Activated CD8-positive, alpha-beta T cell treated with anti-CD3 and anti-CD28 coated beads for 36 hours (primary cell): ENCODE data around the gene COBL. TPM values are rescaled to one million over a fixed set of nuclear protein-coding genes. Genes with fewer than 3 reads are reported as not detected.

Experiments used
- ATAC-seq: fragments of 200-7000 bp; cut with Tn5 transposase; one replicate; pipeline ENCODE4 v1.10.0; 2021; ENCODE audit warnings: mild to moderate bottlenecking, moderate library complexity
- CTCF ChIA-PET: fragments of 350-600 bp; sonication (Branson Sonifier 250); formaldehyde crosslinking; loops from one replicate; lab custom pipeline; 2021; ENCODE audit warnings: antibody characterized with exemption; lab: Charles Lee
- POLR2A ChIA-PET: fragments of 350-600 bp; sonication (Branson Sonifier 250); formaldehyde crosslinking; loops from one replicate; lab custom pipeline; 2021; ENCODE audit warnings: antibody characterized with exemption; lab: Charles Lee
- DNase-seq: peaks from one replicate; pipeline ENCODE4 v3.0.0-alpha.2; 2020
- H3K27ac Mint-ChIP-seq: one replicate; pipeline ENCODE4 v1.8.0; 2021; ENCODE audit warnings: mild to moderate bottlenecking, mixed read lengths
- H3K27me3 Mint-ChIP-seq: one replicate; pipeline ENCODE4 v1.8.0; 2021; ENCODE audit warnings: mixed read lengths
- H3K36me3 Mint-ChIP-seq: one replicate; pipeline ENCODE4 v1.8.0; 2021; ENCODE audit warnings: low read depth, mixed read lengths
- H3K4me1 Mint-ChIP-seq: one replicate; pipeline ENCODE4 v1.8.0; 2021; ENCODE audit warnings: low read depth, mixed read lengths
- H3K4me3 Mint-ChIP-seq: one replicate; pipeline ENCODE4 v1.8.0; 2021; ENCODE audit warnings: mild to moderate bottlenecking, moderate library complexity, mixed read lengths
- H3K9me3 Mint-ChIP-seq: one replicate; pipeline ENCODE4 v1.8.0; 2021; ENCODE audit warnings: mixed read lengths
- intact Hi-C: fragments of 100-400 bp; cut with micrococcal nuclease; formaldehyde crosslinking; loops from one replicate; pipeline ENCODE4 v1.10.0; 2022
- total RNA-seq, 2 experiments: library from RNA; stranded (reverse); gene quantifications; one replicate each; pipeline ENCODE4 v1.2.3, GENCODE V29; 2021
- TF ChIP-seq, protein P1 (sequence below): fragments of 200-600 bp; IDR thresholded peaks from one replicate; pipeline ENCODE4 v1.8.0; 2022; ENCODE audit warnings: antibody characterized with exemption, mild to moderate bottlenecking

Gene COBL
- total RNA-seq, 2 experiments from 2014 or later, result not detected

- no peaks in the 10 kb centered on the region for H3K9me3 Mint-ChIP-seq
Measured at GRCh38 chr7:51318886-51319579, 2.4 kb upstream of the COBL start.

DNA sequence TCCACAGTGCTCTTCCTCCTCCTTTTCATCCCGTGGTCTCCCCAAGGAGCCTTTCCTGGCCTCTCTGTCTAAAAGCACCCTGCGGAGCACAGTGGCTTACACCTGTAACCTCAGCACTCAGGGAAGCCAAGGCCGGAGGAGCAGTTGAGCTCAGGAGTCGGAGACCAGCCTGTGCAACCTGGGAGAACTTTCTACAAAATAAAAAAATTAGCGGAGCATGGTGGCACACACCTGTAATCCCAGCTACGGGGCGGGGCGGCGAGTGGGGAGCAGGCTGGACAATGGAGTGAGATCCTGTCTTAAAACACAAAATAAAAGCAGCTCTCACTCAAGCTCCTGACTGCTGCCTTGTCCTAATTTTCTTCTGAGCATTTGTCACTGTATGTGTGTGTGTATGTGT is 1.4 kb upstream of the COBL start:
- H3K27ac Mint-ChIP-seq, result no peak overlapping the region

More at GRCh38 chr7:51318886-51319579, 2.4 kb upstream of the COBL start:
- no peak for ATAC-seq
- H3K36me3 Mint-ChIP-seq, result no peaks in the 10 kb centered on the region
- no peak overlapping the region for H3K4me3 Mint-ChIP-seq
- DNase-seq, result no peak
- POLR2A ChIA-PET, result no interaction called here
- peaks cover 3% of the 10 kb centered on the region for H3K4me1 Mint-ChIP-seq
- CTCF ChIA-PET, result no interaction called here
- no peak overlapping the region for H3K27ac Mint-ChIP-seq
- peaks cover 31% of the 10 kb centered on the region for H3K27me3 Mint-ChIP-seq
- intact Hi-C loops, result no loop called here
- TF ChIP-seq, protein P1, sequence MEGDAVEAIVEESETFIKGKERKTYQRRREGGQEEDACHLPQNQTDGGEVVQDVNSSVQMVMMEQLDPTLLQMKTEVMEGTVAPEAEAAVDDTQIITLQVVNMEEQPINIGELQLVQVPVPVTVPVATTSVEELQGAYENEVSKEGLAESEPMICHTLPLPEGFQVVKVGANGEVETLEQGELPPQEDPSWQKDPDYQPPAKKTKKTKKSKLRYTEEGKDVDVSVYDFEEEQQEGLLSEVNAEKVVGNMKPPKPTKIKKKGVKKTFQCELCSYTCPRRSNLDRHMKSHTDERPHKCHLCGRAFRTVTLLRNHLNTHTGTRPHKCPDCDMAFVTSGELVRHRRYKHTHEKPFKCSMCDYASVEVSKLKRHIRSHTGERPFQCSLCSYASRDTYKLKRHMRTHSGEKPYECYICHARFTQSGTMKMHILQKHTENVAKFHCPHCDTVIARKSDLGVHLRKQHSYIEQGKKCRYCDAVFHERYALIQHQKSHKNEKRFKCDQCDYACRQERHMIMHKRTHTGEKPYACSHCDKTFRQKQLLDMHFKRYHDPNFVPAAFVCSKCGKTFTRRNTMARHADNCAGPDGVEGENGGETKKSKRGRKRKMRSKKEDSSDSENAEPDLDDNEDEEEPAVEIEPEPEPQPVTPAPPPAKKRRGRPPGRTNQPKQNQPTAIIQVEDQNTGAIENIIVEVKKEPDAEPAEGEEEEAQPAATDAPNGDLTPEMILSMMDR, result no peak

GRCh38 chr7:51317582-51317910 is 937 bp upstream of the COBL start:
- TF ChIP-seq, protein P1, result no peak
- intact Hi-C loops, result no loop called here
- Mint-ChIP-seq H3K36me3 (no peaks in the 10 kb centered on the region), H3K4me3 (no peak overlapping the region), H3K27me3 (peaks cover 34% of the 10 kb centered on the region), H3K4me1 (peaks cover 3% of the 10 kb centered on the region), H3K27ac (no peak overlapping the region), H3K9me3 (no peaks in the 10 kb centered on the region)
- DNase-seq (no peak), ATAC-seq (no peak)
- POLR2A ChIA-PET, result no interaction called here
- CTCF ChIA-PET, result no interaction called here

More for the DNA sequence above, 1.4 kb upstream of the COBL start:
- POLR2A ChIA-PET, result no interaction called here
- H3K4me1 Mint-ChIP-seq, result peaks cover 3% of the 10 kb centered on the region
- CTCF ChIA-PET, result no interaction called here
- no peak overlapping the region for H3K4me3 Mint-ChIP-seq
- intact Hi-C loops, result no loop called here
- ATAC-seq (no peak), DNase-seq (no peak)
- H3K9me3 Mint-ChIP-seq, result no peaks in the 10 kb centered on the region
- H3K27me3 Mint-ChIP-seq, result peaks cover 34% of the 10 kb centered on the region
- no peaks in the 10 kb centered on the region for H3K36me3 Mint-ChIP-seq
- TF ChIP-seq, protein P1, result no peak

DNA sequence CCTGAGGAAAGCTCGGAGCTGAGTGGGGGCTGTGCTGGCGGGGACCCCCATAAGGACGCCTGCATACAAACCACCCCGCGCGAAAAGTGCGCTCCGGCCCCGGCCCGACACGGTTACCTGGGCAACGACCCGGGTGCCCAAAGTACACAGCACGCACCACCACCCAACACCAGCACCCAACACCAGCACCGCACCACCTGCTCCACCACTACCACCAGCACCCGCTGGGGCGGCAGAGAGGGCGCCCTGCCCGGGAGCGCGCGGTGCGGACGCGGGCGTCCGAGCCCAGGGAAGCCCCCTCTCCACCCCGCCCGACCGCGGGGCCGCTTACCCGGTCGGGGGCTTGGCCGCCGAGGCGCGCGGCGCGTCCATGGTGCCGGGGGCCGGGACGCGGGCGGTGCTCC is 345 bp downstream of the COBL start:
- H3K27me3 Mint-ChIP-seq, result peaks cover 34% of the 10 kb centered on the region
- TF ChIP-seq, protein P1, result no peak
- no peak overlapping the region for H3K27ac Mint-ChIP-seq
- ATAC-seq (peak; percentile 53), DNase-seq (no peak)
- ChIA-PET CTCF (no interaction called here), POLR2A (no interaction called here)
- H3K36me3 Mint-ChIP-seq, result no peaks in the 10 kb centered on the region
- H3K9me3 Mint-ChIP-seq, result no peaks in the 10 kb centered on the region
- peaks cover 3% of the 10 kb centered on the region for H3K4me1 Mint-ChIP-seq
- peak overlapping the region; percentile 31 for H3K4me3 Mint-ChIP-seq
- intact Hi-C loops, result no loop called here

GRCh38 chr7:51315393-51316261 is 982 bp downstream of the COBL start:
- ChIA-PET CTCF (no interaction called here), POLR2A (no interaction called here)
- Mint-ChIP-seq H3K4me1 (peaks cover 3% of the 10 kb centered on the region), H3K4me3 (peak overlapping the region; percentile 31), H3K9me3 (no peaks in the 10 kb centered on the region), H3K27ac (no peak overlapping the region), H3K27me3 (peaks cover 34% of the 10 kb centered on the region), H3K36me3 (no peaks in the 10 kb centered on the region)
- TF ChIP-seq, protein P1, result no peak
- no peak for DNase-seq
- intact Hi-C loops, result no loop called here
- ATAC-seq, result no peak
